ENCODE measurements around the gene TMEM156.

- no peak for TF ChIP-seq CTCF (conservative IDR thresholded peaks at IDR 0.05 in 1 of 2, IDR thresholded peaks at IDR 0.05 in 1 of 2; ENCODE audit: extremely low read depth in 1 of 2, insufficient read depth in 1 of 2, low read depth in 1 of 2, low read length in 2 of 2)
- TF ChIP-seq EZH2 (IDR thresholded peaks at IDR 0.05; ENCODE audit: borderline replicate concordance, low read length), result no peak
Measured at GRCh38 chr4:39039108-39039507, 6.9 kb upstream of the TMEM156 start.

All from mammary epithelial cell (primary cell).